ENCODE measurements around the gene USP36. TPM values are rescaled to one million over a fixed set of nuclear protein-coding genes. Genes with fewer than 3 reads are reported as not detected.

USP36 gene
- total RNA-seq, 1 donor from 2014 or later, result 64.7 TPM

DNA sequence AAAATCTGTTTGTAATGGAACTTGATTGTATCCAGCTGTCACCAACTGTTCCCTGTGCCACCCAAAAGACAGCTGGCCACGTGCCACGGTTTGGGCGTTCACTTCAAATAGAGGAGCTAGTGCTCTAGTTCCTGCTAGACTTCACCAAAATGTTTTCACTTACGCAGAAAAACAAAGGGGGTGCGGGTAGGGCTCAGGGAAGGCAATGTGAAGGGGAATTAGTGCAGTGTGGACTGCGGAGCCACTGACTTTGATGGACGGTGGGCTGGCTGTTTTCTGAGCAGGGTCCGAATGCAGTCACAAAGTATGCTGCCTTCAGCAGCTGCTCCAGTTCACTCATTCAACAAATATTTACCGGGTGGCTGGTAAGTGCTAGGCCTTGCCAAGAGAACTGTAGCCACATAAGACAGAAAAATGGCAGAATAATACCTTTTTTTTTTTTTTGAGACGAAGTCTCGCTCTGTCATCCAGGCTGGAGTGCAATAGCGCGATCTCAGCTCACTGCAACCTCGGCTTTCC lies 50.9 kb downstream of the USP36 start:
- no peak for DNase-seq (ENCODE audit: low read depth)
- no peaks in the 10 kb centered on the region for H3K27me3 ChIP-seq (ENCODE audit: control insufficient read depth, insufficient read depth, low read length)
- TF ChIP-seq, protein P1, sequence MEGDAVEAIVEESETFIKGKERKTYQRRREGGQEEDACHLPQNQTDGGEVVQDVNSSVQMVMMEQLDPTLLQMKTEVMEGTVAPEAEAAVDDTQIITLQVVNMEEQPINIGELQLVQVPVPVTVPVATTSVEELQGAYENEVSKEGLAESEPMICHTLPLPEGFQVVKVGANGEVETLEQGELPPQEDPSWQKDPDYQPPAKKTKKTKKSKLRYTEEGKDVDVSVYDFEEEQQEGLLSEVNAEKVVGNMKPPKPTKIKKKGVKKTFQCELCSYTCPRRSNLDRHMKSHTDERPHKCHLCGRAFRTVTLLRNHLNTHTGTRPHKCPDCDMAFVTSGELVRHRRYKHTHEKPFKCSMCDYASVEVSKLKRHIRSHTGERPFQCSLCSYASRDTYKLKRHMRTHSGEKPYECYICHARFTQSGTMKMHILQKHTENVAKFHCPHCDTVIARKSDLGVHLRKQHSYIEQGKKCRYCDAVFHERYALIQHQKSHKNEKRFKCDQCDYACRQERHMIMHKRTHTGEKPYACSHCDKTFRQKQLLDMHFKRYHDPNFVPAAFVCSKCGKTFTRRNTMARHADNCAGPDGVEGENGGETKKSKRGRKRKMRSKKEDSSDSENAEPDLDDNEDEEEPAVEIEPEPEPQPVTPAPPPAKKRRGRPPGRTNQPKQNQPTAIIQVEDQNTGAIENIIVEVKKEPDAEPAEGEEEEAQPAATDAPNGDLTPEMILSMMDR (IDR thresholded peaks at IDR 0.05; ENCODE audit: insufficient read depth, low read length, poor library complexity, severe bottlenecking), result no peak
- peaks cover 1% of the 10 kb centered on the region for H3K36me3 ChIP-seq (ENCODE audit: control insufficient read depth, insufficient read depth, low read length)
- no peak overlapping the region for H3K4me3 ChIP-seq (ENCODE audit: low read depth, low read length)

DNA sequence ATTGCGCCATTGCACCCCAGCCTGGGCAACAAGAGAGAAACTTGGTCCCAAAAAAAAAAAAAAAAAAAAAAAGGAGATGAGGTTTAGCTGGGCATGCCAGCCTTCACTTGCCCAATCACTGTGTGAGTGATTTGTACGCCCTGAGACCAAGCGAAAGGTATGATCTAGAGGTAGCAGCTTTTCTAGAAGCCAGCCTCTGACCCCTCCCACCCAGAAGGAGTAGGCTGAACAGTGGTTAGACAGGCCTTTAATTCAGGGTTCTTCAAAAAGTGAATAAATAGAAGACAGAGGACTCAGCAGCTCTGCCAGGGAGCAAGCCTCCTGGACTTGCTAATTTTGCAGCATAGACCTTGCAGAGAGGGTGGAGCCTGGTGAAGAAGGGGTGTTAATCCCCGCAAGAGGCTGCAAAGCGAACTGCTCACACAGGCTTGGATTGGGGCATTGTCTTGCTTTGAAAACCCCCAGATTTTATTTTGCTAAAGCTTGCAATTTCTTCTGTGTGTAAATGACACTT lies 51.4 kb downstream of the USP36 start:
- no peak overlapping the region for H3K4me3 ChIP-seq (ENCODE audit: low read depth, low read length)
- TF ChIP-seq, protein P1 (IDR thresholded peaks at IDR 0.05; ENCODE audit: insufficient read depth, low read length, poor library complexity, severe bottlenecking), result no peak
- peaks cover 1% of the 10 kb centered on the region for H3K36me3 ChIP-seq (ENCODE audit: control insufficient read depth, insufficient read depth, low read length)
- no peak for DNase-seq (ENCODE audit: low read depth)
- no peaks in the 10 kb centered on the region for H3K27me3 ChIP-seq (ENCODE audit: control insufficient read depth, insufficient read depth, low read length)

DNA sequence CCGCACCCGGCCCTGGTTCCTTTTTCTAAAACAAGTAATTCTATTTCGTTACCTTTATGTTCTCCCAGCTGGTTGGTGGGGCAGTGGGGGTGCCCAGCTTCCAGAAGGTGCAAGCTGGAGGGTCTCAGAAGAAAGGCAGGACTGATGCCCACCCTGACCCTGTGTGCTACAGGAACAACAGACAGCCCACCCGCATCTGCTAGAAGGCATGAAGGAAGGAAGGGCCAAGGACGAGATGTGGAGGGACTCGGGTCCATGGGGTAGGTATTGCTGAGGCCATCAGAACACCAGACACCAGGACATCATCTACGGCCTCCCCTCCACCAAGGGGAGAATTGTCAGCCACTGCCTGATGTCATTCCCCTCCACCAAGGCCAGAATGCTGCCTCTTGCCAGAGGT lies 52.2 kb downstream of the USP36 start:
- TF ChIP-seq, protein P1 (IDR thresholded peaks at IDR 0.05; ENCODE audit: insufficient read depth, low read length, poor library complexity, severe bottlenecking), result no peak
- Histone ChIP-seq H3K36me3 (ENCODE audit: control insufficient read depth, insufficient read depth, low read length) (peaks cover 1% of the 10 kb centered on the region), H3K4me3 (ENCODE audit: low read depth, low read length) (no peak overlapping the region), H3K27me3 (ENCODE audit: control insufficient read depth, insufficient read depth, low read length) (no peaks in the 10 kb centered on the region)
- DNase-seq (ENCODE audit: low read depth), result no peak

DNA sequence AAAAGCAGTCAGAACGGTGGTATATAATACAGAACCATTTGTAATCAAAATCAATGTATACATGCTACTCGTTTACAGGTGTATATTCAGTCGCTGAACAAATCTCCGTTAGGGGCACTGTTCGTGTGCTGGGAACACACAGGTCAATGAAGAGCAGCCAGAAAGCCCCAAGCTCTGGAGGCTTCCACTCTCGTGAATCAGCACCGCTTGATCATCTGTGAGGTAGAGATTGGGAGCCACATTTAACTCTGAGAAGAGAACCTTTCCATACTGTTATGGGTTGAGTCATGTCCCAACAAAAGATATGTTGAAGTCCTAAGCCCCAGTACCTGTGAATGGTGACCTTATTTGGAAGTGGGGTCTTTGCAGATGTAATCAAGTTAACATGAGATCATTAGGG lies 53.2 kb downstream of the USP36 start:
- Histone ChIP-seq H3K36me3 (ENCODE audit: control insufficient read depth, insufficient read depth, low read length) (no peaks in the 10 kb centered on the region), H3K4me3 (ENCODE audit: low read depth, low read length) (no peak overlapping the region), H3K27me3 (ENCODE audit: control insufficient read depth, insufficient read depth, low read length) (no peaks in the 10 kb centered on the region)
- TF ChIP-seq, protein P1 (IDR thresholded peaks at IDR 0.05; ENCODE audit: insufficient read depth, low read length, poor library complexity, severe bottlenecking), result no peak
- no peak for DNase-seq (ENCODE audit: low read depth)

DNA sequence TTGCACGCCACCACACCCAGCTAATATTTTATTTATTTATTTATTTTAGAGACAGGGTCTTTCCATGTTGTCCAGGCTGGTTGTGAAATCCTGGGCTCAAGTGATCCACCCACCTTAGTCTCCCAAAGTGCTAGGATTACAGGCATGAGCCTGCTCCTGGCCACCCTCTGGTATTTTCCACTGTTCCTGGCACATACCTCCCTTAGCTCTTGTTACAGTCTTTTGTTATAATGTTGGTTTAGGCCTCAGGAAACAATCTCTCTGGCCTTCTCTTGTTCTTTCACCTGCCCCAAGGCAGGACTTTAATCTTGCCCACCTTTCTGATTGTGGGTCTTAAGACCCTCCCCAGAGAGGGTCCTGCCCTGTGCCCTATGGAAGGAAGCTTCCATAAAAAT lies 55.0 kb downstream of the USP36 start:
- TF ChIP-seq, protein P1 (IDR thresholded peaks at IDR 0.05; ENCODE audit: insufficient read depth, low read length, poor library complexity, severe bottlenecking), result no peak

DNA sequence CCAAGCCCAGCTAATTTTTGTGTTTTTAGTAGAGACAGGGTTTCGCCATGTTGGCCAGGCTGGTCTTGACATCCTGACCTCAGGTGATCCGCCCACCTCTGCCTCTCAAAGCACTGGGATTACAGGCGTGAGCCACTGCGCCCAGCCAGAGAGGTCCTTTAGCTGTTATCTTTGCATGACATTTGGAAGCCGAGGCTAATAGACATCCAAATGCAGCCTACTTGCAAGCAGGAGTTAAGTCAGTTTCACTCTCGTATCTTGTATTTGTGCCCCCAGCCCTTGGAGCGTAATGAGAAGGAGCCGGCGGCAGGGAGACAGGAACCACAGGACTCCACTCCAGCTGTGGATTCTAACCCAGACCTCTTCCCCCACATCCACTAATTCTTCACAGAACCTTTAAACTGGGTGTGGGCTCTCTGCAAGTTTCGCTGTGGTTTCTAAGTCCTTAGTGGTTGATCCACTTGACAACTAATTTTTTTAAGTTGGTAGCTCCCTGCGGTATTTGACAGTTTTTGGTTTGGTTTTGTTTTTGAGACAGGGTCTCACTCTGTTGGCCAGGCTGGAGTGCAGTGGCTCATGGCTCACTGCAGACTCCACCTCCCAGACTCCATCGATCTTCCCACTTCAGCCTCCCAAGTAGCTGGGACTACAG lies 55.5 kb downstream of the USP36 start:
- H3K4me3 ChIP-seq (ENCODE audit: low read depth, low read length), result no peak overlapping the region
- no peaks in the 10 kb centered on the region for H3K27me3 ChIP-seq (ENCODE audit: control insufficient read depth, insufficient read depth, low read length)
- TF ChIP-seq, protein P1 (IDR thresholded peaks at IDR 0.05; ENCODE audit: insufficient read depth, low read length, poor library complexity, severe bottlenecking), result no peak
- no peak for DNase-seq (ENCODE audit: low read depth)
- no peaks in the 10 kb centered on the region for H3K36me3 ChIP-seq (ENCODE audit: control insufficient read depth, insufficient read depth, low read length)

More for the DNA sequence above, 55.0 kb downstream of the USP36 start:
- DNase-seq (ENCODE audit: low read depth), result no peak
- Histone ChIP-seq H3K4me3 (ENCODE audit: low read depth, low read length) (no peak overlapping the region), H3K27me3 (ENCODE audit: control insufficient read depth, insufficient read depth, low read length) (no peaks in the 10 kb centered on the region), H3K36me3 (ENCODE audit: control insufficient read depth, insufficient read depth, low read length) (no peaks in the 10 kb centered on the region)
